ENCODE data around the gene ERCC3.

ERCC3 gene

DNA sequence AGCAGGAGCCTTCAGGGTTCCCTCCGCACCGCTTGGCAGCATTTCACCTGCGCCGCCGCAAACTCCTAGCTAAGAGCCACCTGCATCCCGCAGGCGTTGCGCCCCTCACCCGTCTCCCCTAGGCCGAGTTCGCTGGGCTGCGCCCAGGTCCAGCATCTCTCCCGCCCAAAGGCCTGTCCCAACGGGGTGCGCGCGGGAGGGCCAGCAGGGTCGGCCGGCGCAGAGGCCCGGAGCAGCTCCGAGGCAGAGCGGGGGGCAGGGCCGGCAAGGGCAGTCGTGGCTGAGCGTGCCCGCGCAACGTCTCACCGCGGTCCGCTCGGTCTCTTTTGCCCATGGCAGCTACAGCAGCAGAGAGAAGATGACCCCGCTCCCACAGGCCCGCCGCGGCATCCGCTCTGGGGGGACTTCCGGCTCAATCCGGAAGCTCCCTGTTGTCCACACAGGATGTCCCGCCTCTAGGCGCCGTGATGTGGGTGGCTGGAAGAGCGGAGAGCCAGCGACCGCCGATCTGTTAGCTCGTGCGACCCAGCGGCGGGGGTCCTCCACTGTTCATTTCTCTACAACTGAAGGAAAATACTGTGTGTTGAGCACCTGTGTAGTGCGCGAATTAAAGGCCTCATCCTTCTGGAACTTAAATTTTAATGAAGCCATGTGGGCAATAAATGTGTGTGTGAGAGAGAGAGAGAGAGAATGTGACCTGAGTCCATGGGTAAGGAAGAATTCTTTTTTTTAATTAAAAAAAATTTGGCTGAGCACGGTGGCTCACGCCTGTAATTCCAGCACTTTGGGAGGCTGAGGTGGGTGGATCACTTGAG, at the start of gene ERCC3:
TSS of gene ERCC3 (minus strand) at position 397 of the 815 bp plus-strand sequence. CDS start at position 334, 63 bp downstream.
- DNase-seq = peak; percentile 93

DNA sequence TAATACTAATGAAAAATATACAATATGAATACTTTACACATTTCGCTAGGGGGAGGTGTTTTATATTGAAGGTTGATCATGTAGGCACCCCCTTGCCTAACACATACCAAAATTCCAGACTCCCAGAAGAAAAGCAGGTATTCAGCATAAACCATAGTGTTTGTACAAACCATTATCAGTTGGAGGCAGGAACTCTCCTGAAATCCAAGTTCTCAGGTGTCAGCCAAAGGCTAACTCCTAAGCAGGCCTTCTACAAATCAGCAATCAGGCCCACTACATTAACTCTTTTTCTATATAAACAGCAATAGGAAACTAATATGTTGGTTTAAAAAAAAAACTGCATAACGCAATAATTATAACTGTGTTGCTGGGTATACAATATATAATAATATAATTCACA, 49.3 kb upstream of the ERCC3 start:
- DNase-seq = no peak

DNA sequence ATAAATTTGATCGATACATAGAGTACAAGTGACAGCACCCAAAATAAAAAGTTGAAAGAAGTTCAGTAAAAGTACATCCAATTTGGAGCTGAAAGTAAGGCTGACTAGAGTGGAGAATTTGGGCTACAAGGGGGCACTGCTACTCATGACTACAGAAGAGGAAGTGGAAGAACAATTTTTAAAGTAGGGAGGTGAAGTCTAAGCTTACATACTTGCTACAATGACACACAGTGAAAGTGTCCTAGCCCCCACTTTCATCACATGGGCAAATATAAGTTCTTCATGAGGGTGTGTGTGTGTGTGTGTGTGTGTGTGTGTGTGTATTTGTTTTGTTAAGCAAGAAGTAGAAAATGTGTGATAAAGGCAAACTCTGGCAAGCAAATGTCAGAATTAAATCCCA, 48.2 kb upstream of the ERCC3 start:
- DNase-seq = no peak

DNA sequence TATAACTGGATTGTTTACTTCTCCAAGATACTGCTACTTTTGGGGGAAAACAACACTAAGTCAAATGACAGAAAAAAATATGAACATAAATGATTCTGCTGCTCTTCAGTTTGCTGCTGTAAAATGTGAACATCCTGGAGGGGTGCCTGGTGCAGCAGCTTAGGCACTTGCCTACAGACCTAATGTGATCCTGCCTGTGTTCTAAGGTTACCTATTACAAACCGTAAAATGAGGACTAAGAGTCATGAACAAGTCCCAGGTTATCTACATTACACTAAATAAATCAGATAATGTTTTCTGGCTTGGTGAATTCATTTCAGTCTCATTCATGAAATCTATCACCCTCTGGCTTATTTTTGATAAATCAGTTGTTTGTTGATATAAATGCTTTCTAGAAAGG, 38.4 kb upstream of the ERCC3 start:
- no peak for DNase-seq

GRCh38 chr2:127330753-127331152, 36.8 kb upstream of the ERCC3 start:
- DNase-seq = no peak

DNA sequence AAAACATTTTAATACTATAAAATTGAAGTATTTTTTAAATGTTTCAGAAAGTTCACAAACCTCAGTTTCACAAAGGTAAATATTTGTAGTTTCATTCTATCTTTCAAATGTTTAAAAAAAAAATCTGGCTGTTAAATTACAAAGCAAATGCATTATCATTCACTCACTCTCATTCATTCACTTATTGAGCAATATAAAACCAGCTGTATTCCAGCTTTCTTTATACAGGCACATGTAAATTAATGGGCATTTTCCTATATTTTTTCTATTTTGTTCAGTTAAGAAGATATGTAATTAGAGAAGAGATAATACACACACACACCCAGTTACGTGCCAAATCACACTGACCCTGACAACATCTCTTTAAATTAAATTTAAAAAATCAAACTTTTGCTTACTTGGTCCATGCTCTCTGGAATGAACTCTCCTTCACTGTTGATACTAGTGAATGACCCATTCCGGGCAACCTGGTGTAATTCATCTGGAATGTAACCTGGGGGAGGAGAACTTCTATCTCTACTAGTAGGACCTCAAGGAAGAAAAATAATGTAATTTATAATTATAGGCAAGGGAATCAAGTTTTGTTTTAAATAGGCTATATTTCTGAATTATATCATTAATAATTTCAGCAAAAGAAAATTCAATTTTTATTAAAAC, 32.5 kb upstream of the ERCC3 start:
- DNase-seq = no peak

- peak; percentile 54 for DNase-seq
These were observed 30.7 kb upstream of the ERCC3 start for GRCh38 chr2:127324635-127325034.

DNA sequence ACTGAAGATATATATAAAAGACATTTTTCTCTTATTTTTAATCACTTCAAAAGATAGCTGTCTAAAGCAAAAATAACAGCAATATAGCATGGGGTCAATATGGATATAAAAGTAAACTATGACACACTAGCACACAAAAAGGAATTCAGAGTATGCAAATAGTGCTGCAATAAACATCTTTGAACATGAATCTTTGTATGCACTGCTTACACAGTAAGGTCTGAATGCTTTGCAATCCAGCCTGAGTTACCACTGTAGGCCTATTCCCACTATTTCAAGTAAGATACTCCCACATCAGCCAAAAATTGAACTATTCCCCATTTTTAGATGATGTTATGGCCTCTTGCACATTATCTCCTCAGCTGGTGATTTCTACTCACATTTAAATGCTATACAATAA, 27.4 kb upstream of the ERCC3 start:
- DNase-seq = no peak

- DNase-seq = no peak
These were observed 26.8 kb upstream of the ERCC3 start for GRCh38 chr2:127320586-127321275.

DNA sequence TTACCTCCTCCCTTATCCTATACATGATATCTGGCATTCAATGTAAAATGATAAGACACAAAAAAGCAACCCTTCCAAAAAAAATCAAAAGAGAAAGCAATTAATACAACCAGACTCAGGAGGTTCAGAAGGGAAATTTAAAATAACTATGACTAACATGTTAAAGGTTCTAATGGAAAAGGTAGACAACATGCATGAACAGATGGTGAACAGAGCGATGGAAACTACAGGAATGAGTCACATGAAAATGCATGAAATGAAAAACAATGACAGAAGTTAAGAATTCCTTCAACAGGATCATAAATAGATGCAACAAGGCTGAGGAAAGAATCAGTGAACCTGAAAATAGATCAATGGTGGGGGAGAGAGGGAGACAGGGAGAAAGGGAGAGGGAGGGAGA, 26.1 kb upstream of the ERCC3 start:
- DNase-seq = no peak

DNA sequence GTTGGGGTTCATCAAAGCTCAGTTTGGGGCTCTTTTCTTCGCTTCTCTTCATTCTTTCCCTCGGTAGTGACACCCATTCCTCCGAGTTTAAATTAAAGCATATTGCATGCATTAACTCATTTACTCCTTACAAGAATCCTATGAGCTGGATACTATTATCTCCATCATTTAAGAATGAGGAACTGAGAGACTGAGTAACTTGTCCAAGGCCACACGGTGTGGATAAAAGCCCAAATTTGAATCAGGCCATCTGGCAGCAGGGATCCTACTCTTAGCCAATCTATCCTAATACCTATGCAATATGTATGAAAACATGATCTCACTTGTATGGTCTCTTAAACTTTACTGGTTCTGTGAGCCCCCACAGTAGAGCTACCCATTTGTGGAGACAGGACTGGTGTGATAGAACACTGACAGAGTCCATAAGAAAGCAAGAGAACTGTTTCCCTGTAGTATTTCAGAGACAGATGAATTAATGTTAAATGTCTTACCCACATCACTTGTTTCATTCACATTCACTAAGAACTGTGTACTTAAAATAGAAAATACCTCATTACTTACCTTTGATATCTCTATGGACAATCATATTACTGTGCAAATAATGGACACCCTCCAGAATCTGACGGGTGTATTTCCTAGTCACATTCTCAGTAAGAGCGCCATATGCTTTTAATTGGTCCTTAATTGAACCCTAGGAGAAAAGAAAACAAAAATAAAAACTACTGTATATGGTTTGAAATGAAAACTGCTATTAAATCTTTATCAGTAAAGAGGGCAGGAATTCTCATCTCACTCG, 20.4 kb upstream of the ERCC3 start:
- no peak for DNase-seq

DNA sequence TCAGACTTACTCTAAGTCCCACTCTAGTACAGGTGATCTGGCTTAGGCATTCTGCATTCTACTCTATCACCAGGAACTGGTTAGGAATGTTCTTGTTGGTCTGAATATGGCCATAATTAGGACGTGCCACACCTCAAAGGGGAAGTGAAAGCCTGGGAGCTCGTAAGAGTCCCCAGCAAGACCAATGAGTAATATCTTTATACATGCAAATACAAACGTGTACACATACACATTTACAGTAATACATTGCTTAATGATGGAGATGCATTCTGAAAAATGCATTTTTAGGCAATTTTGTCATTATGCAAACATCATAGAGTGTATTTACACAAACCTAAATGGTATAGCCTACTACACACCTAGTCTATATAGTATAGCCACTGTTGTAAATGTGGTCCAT, 19.5 kb upstream of the ERCC3 start:
- no peak for DNase-seq

GRCh38 chr2:127310980-127311379, 17.0 kb upstream of the ERCC3 start:
- no peak for DNase-seq

DNA sequence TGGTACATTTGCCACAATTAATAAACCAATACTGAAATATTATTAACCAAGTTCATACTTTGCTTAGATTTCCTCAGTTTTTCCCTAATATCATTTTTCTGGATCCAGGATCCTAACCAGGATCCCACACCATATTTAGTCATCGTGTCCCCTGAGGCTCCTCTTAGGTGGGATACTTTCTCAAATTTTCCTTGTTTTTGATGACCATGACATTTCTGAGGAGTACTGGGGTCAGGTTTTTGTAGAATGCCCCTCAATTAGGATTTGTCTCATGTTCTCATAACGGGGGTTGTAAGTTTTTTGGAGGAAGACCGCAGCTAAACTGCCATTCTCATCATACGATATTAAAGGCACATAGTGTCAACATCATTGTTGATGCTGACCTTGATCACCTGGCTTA, 15.5 kb upstream of the ERCC3 start:
- no peak for DNase-seq

- DNase-seq = no peak
These were observed 14.7 kb upstream of the ERCC3 start for GRCh38 chr2:127308586-127309138.

DNA sequence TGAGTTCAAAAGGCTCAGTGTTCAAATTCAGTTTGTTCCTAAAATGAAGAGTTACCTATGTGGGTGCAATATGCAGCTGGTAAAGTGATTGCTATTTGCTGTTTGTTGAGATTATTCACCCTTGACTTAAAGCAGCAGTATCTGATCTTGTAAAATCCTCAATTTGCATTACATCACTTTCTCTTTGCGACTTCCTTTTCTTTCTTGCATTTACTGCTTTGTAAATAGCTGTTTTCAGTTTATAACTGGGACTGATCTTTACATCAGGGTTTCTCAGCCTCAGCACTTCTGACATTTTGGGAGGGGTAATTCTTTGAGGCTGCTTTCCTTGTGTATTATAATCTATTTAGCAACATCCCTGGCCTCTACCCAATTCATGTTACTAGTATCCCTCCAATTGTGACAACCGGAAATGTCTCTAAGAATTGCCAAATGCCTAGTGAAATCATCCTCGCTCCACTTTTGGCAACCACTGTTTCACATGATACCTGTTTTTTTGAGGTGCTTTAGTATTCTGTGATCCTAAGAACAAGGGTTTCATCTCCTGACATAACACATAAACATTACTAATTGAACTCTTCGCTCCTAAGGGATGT, 12.1 kb upstream of the ERCC3 start:
- no peak for DNase-seq

- no peak for DNase-seq
These were observed 8.2 kb upstream of the ERCC3 start for GRCh38 chr2:127302168-127302567.

- DNase-seq = peak; percentile 46
These were observed 577 bp downstream of the ERCC3 start for GRCh38 chr2:127293386-127293747.

DNA sequence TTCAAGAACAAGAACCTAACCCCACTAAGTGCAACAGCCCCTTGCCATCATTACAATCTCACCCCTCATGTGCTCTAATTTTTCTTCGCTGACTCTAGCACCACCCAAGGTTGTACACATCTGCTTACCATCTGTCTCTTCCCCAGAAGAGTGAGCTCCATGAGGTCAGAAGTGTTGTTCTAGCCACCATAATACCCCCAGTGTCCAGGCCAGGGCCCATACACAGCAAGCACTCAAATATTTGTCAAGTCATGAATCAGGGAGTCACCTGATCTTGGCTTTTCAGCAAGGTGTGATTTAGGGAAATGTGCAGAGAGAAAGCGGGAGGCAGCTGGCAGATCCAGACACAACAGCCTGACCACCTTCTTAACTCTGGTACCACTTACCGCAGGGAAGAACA, 5.7 kb downstream of the ERCC3 start:
- no peak for DNase-seq

DNA sequence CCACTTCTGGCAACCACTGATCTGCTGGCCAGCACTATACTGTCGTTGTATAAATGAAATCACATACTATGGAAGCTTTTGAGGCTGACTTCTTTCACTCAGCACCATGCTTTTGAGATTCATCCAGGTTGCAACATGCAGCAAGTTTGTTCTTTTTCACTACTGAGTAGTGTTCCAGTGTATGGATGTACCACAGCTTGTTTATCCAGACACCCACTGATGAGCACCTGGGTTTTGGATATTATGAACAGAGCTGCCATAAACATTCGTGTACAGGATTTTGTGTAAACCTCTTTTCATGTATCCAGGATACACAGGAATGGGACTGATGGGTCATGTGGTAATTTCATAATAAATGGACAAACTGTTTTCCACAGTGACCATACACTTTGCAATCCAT, 10.7 kb downstream of the ERCC3 start:
- DNase-seq = no peak

GRCh38 chr2:127280693-127281092, 13.3 kb downstream of the ERCC3 start:
- DNase-seq = no peak

GRCh38 chr2:127279781-127280180, 14.2 kb downstream of the ERCC3 start:
- no peak for DNase-seq

DNA sequence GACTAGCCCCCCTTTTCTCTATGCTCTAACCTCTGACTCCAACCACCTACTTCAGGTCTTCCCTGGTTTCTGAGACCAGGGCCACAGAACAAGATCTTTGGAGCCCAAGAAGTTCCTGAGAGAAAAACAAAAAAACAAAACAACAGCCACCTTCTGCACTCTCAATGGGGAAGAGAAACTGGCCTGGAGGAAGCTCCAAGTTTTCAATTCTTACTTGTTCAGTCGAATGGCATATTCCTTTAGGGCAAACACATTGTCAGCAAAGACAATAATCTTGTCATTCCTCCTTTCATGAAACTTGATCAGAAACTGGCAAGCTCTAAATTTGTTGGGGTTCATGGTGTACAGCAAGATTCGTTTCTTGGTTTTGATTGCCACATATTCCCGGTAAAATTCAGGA, 15.0 kb downstream of the ERCC3 start:
- DNase-seq = no peak

All from NCI-H2227 treated with DMSO at 0.1 percent for 48 hours (cell line).